SK-N-SH (cell line): ENCODE measurements around the gene KCNE1. TPM values are rescaled to one million over a fixed set of nuclear protein-coding genes. Genes with fewer than 3 reads are reported as not detected.

Experiments
- CTCF ChIA-PET: fragments of 300-600, 350-600 bp; formaldehyde crosslinking; extraction: SDS; loops from one replicate; lab custom pipeline; 2021; lab: Yijun Ruan, JAX
- POLR2A ChIA-PET: fragments of 350-600 bp; sonication (Branson Sonifier 250); formaldehyde crosslinking; extraction: SDS; loops from one replicate; lab custom pipeline; 2020; ENCODE audit warnings: antibody characterized with exemption, inconsistent platforms; lab: Yijun Ruan, JAX
- DNase-seq: peaks from one replicate; pipeline ENCODE4 v3.0.0; 2012
- H2AFZ ChIP-seq: fragments of 200-600 bp; sonication (generic); 2 replicates; pipeline ENCODE4 v1.8.1; 2016; ENCODE audit warnings: antibody characterized with exemption, mild to moderate bottlenecking, low read depth
- H3F3A ChIP-seq: fragments of 200-600 bp; sonication (generic); replicated peaks from 2 replicates; pipeline ENCODE3; 2016; ENCODE audit warnings: antibody characterized with exemption, mild to moderate bottlenecking; ENCODE audit not compliant: insufficient read depth
- H3K27ac ChIP-seq, 2 experiments: fragments of 200-500 bp in 1 of 2; fragments of 200-600 bp in 1 of 2; sonication (Bioruptor generic) in 1 of 2; sonication (generic), shearing (Covaris generic) in 1 of 2; 2 replicates each; pipeline versions ENCODE4 v1.5.1 to v1.6.1; 2014 to 2016; ENCODE audit warnings: low read depth in 2 of 2, inconsistent platforms in 1 of 2, low read length in 1 of 2, mild to moderate bottlenecking in 1 of 2, mixed read lengths in 1 of 2
- H3K27me3 ChIP-seq: fragments of 200-600 bp; sonication (generic), shearing (Covaris generic); 2 replicates; pipeline ENCODE4 v1.6.1; 2016; ENCODE audit warnings: mixed run types; ENCODE audit not compliant: insufficient read depth
- H3K36me3 ChIP-seq, 2 experiments: fragments of 200-500 bp in 1 of 2; fragments of 200-600 bp in 1 of 2; sonication (Bioruptor generic) in 1 of 2; sonication (generic) in 1 of 2; replicated peaks in 1 of 2; 2 replicates each; pipeline versions ENCODE3 to v1.5.1; 2014 to 2016; ENCODE audit warnings: low read length in 1 of 2, mild to moderate bottlenecking in 1 of 2; ENCODE audit not compliant: insufficient read depth in 2 of 2, control insufficient read depth in 1 of 2
- H3K4me1 ChIP-seq, 2 experiments: fragments of 200-500 bp in 1 of 2; fragments of 200-600 bp in 1 of 2; sonication (Bioruptor generic) in 1 of 2; sonication (generic), shearing (Covaris generic) in 1 of 2; 2 replicates each; pipeline versions ENCODE4 v1.5.1 to v1.6.1; 2014 to 2016; ENCODE audit warnings: low read depth in 1 of 2, low read length in 1 of 2, mixed run types in 1 of 2; ENCODE audit not compliant: insufficient read depth in 2 of 2, control insufficient read depth in 1 of 2
- H3K4me2 ChIP-seq: fragments of 200-600 bp; sonication (generic), shearing (Covaris generic); 2 replicates; pipeline ENCODE4 v1.6.1; 2017; ENCODE audit warnings: mixed run types
- H3K4me3 ChIP-seq, 2 experiments: fragments of 200-500 bp in 1 of 2; fragments of 200-600 bp in 1 of 2; sonication (Bioruptor generic) in 1 of 2; sonication (generic), shearing (Covaris generic) in 1 of 2; 2 replicates each; pipeline versions ENCODE4 v1.5.1 to v1.8.1; 2014 to 2016; ENCODE audit warnings: low read depth in 2 of 2, inconsistent platforms in 1 of 2, low read length in 1 of 2, mild to moderate bottlenecking in 1 of 2, mixed read lengths in 1 of 2, moderate library complexity in 1 of 2
- H3K79me2 ChIP-seq: fragments of 200-600 bp; sonication (generic); 2 replicates; pipeline ENCODE4 v1.8.1; 2017; ENCODE audit warnings: mild to moderate bottlenecking; ENCODE audit not compliant: insufficient read depth
- H3K9ac ChIP-seq: fragments of 200-600 bp; sonication (generic); 2 replicates; pipeline ENCODE4 v1.6.1; 2017; ENCODE audit warnings: mixed run types
- H3K9me2 ChIP-seq: fragments of 200-600 bp; sonication (generic); 2 replicates; pipeline ENCODE4 v1.6.1; 2017; ENCODE audit warnings: mixed run types
- H3K9me3 ChIP-seq: fragments of 200-600 bp; sonication (generic); 2 replicates; pipeline ENCODE4 v1.6.1; 2017; ENCODE audit warnings: mixed run types, mild to moderate bottlenecking, moderate library complexity
- H4K20me1 ChIP-seq: fragments of 200-600 bp; sonication (generic); 2 replicates; pipeline ENCODE4 v1.6.1; 2017; ENCODE audit warnings: mild to moderate bottlenecking, mixed run types; ENCODE audit not compliant: insufficient read depth
- CHD2 ChIP-seq: fragments of 150-350 bp; IDR thresholded peaks from 2 replicates; pipeline ENCODE4 v1.6.1; 2018; ENCODE audit warnings: low read length; ENCODE audit not compliant: partially characterized antibody
- FOSL2 ChIP-seq: IDR thresholded peaks from 2 replicates; pipeline ENCODE4 v1.4.0; 2012; ENCODE audit warnings: low read depth, mild to moderate bottlenecking, moderate library complexity, borderline replicate concordance
- FOXJ3 ChIP-seq: sonication (generic); formaldehyde crosslinking; IDR thresholded peaks from 2 replicates; pipeline ENCODE4 v1.5.1; 2020; ENCODE audit warnings: mild to moderate bottlenecking, missing genetic modification reagents
- FOXM1 ChIP-seq: IDR thresholded peaks from 2 replicates; pipeline ENCODE4 v1.4.0; 2012; ENCODE audit warnings: low read depth, mild to moderate bottlenecking
- MEF2A ChIP-seq: IDR thresholded peaks from 2 replicates; pipeline ENCODE4 v1.4.0; 2012; ENCODE audit warnings: low read depth, borderline replicate concordance
- MXI1 ChIP-seq: IDR thresholded peaks from 2 replicates; pipeline ENCODE4 v1.6.1; 2012; ENCODE audit warnings: mild to moderate bottlenecking, low read depth, low read length, improper control_type of control experiment
- NRF1 ChIP-seq: IDR thresholded peaks from 2 replicates; pipeline ENCODE4 v1.6.1; 2012; ENCODE audit warnings: low read depth, mild to moderate bottlenecking, low read length
- POLR2AphosphoS5 ChIP-seq: IDR thresholded peaks from 2 replicates; pipeline ENCODE4 v1.6.1; 2012; ENCODE audit warnings: low read depth, low read length
- RAD21 ChIP-seq: IDR thresholded peaks from 2 replicates; pipeline ENCODE4 v1.6.1; 2012; ENCODE audit warnings: mild to moderate bottlenecking, low read length
- RCOR1 ChIP-seq: fragments of 150-350 bp; IDR thresholded peaks from 2 replicates; pipeline ENCODE4 v1.6.1; 2017; ENCODE audit warnings: antibody characterized with exemption, low read length
- RFX5 ChIP-seq: IDR thresholded peaks from 2 replicates; pipeline ENCODE4 v1.6.1; 2012; ENCODE audit warnings: mild to moderate bottlenecking, improper control_type of control experiment, low read length
- RXRA ChIP-seq: IDR thresholded peaks from 2 replicates; pipeline ENCODE4 v1.4.0; 2012; ENCODE audit warnings: low read depth, mild to moderate bottlenecking, borderline replicate concordance
- SIN3A ChIP-seq: IDR thresholded peaks from 2 replicates; pipeline ENCODE4 v1.6.1; 2012; ENCODE audit warnings: low read depth, mild to moderate bottlenecking, low read length, moderate library complexity, borderline replicate concordance
- TAF1 ChIP-seq: IDR thresholded peaks from 2 replicates; pipeline ENCODE4 v1.6.1; 2012; ENCODE audit warnings: low read depth, mild to moderate bottlenecking, low read length, moderate library complexity, borderline replicate concordance
- TCF12 ChIP-seq: IDR thresholded peaks from 2 replicates; pipeline ENCODE4 v1.4.0; 2012
- TEAD4 ChIP-seq: IDR thresholded peaks from 2 replicates; pipeline ENCODE4 v1.4.0; 2012; ENCODE audit warnings: mild to moderate bottlenecking, borderline replicate concordance; ENCODE audit not compliant: insufficient read depth
- YY1 ChIP-seq: IDR thresholded peaks from 2 replicates; pipeline ENCODE4 v1.4.0; 2012; ENCODE audit warnings: low read depth, mild to moderate bottlenecking
- WGBS: methylation state at CpG from one replicate; pipeline ENCODE4 v1.1.6; 2017; ENCODE audit warnings: low lambda C conversion rate; 5-methylcytosine and 5-hydroxymethylcytosine counted together
- polyA plus RNA-seq, 3 experiments: library from polyadenylated mRNA; depleted of rRNA; stranded (reverse); fragments of >200 nt; gene quantifications; 2 replicates each; pipeline ENCODE4 v1.2.3, GENCODE V29; 2012
- TF ChIP-seq, protein P1 (sequence below): IDR thresholded peaks from 2 replicates; pipeline ENCODE4 v1.4.0; 2012; ENCODE audit warnings: low read depth, borderline replicate concordance
- TF ChIP-seq, protein P2 (sequence below): IDR thresholded peaks from 2 replicates; pipeline ENCODE4; 2012
- TF ChIP-seq, protein P3 (sequence below): fragments of 150-350 bp; IDR thresholded peaks from 2 replicates; pipeline ENCODE4 v1.6.1; 2016; ENCODE audit warnings: mild to moderate bottlenecking, low read depth, low read length
- TF ChIP-seq, protein P4 (sequence below): IDR thresholded peaks from 2 replicates; pipeline ENCODE4 v1.4.0; 2012; ENCODE audit warnings: low read depth

Gene KCNE1
- polyA plus RNA-seq, 1 of the 3 experiments (the other 2 are of a cell fraction), result 0.16 TPM

DNA sequence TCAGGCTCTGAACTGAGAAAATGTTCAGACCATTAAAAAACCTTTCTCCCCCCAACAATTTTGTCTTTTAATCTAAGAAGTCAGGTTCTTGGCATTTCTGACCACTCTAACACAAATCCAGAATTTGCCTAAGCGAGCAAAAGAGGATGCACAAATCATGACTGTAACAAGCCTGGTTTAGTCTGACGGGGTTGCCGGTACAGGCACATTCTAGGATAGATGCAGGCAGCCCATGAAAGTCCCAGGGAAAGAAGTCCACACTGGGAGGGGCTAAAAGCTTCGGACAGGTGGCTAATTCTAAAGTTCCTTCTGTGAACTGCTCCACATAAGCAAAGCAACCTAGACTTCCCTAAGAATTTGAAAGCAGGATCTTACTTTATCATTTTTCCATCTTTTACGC lies 48.0 kb upstream of the KCNE1 start (continued):
- no peak for TF ChIP-seq RFX5
- TF ChIP-seq, all 33 proteins: peak for 0

DNA sequence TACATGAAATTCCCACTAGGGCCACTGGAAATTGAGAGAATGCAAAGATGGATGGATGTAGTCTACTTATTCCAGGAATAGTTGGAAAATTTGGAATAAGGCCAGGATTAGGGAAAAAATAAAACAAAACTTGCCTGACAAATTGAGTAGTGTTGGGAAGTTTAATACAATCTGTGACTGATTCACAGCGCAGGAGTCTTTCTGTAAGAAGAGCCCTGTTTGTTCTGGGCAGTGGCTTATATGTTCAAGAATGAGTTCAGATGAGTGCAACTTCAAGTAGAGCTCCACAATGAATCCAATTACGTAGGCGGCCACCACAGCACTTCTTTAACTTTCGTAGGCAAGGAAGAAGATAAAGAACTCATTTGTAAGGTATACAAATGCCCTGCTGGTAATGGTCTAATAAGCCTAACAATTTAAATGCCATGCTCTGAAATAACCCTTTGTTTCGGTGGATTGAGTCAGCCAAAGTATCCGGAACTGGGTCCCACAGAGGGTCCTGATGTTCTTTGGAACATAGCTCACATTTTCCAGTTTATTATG lies 47.1 kb upstream of the KCNE1 start:
- Histone ChIP-seq H3K4me2 (no peak overlapping the region), H3F3A (peaks cover 8% of the 10 kb centered on the region), H2AFZ (no peak overlapping the region), H3K4me1 (peaks cover 0 to 2% of the 10 kb centered on the region in 2 experiments; a peak in 1 of 4 replicates), H3K4me3 (no peak overlapping the region), H3K27me3 (no peaks in the 10 kb centered on the region), H3K9ac (no peak overlapping the region), H3K27ac (no peak overlapping the region), H4K20me1 (no peaks in the 10 kb centered on the region), H3K36me3 (no peaks in the 10 kb centered on the region), H3K9me2 (no peaks in the 10 kb centered on the region), H3K79me2 (no peaks in the 10 kb centered on the region), H3K9me3 (no peaks in the 10 kb centered on the region)
- ChIA-PET POLR2A (no interaction called here), CTCF (no interaction called here)
- DNase-seq, result no peak
- WGBS, result 92% methylated on average over 6 of the region's 6 CpGs
- TF ChIP-seq RFX5, result no peak
- TF ChIP-seq CHD2, result no peak
- TF ChIP-seq, protein P1, sequence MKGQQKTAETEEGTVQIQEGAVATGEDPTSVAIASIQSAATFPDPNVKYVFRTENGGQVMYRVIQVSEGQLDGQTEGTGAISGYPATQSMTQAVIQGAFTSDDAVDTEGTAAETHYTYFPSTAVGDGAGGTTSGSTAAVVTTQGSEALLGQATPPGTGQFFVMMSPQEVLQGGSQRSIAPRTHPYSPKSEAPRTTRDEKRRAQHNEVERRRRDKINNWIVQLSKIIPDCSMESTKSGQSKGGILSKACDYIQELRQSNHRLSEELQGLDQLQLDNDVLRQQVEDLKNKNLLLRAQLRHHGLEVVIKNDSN, result no peak
- TF ChIP-seq YY1, result no peak
- no peak for TF ChIP-seq TCF12
- TF ChIP-seq RAD21, result no peak
- TF ChIP-seq, protein P2, sequence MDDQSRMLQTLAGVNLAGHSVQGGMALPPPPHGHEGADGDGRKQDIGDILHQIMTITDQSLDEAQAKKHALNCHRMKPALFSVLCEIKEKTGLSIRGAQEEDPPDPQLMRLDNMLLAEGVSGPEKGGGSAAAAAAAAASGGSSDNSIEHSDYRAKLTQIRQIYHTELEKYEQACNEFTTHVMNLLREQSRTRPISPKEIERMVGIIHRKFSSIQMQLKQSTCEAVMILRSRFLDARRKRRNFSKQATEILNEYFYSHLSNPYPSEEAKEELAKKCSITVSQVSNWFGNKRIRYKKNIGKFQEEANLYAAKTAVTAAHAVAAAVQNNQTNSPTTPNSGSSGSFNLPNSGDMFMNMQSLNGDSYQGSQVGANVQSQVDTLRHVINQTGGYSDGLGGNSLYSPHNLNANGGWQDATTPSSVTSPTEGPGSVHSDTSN, result no peak
- no peak for TF ChIP-seq FOXJ3 (CRISPR knock-in tag)

DNA sequence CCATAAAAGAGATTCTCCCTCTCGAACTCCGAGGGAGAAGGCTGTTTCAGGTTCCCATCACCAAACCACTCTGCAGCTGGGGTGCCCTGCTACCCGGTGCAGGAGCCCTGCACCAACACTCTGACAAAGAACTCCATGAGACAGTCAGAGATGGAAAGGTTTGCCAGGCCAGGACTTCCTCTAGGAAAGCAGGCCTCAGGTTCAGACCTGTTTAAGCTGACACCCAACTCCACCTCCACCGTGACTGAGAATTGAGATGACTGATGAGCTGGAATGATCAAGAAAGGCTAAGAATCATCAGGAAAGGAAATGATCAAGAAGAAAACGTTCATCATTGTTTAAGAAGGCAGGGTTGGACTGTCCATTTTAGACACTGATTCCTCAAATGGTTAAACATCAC lies 46.2 kb upstream of the KCNE1 start:
- 79% methylated on average over 5 of the region's 5 CpGs for WGBS
- no peak overlapping the region for H3K27ac ChIP-seq
- no peak overlapping the region for H2AFZ ChIP-seq
- H4K20me1 ChIP-seq, result no peaks in the 10 kb centered on the region
- peaks cover 0 to 9% of the 10 kb centered on the region in 2 experiments; a peak in 1 of 4 replicates for H3K4me1 ChIP-seq
- POLR2A ChIA-PET, result no interaction called here
- TF ChIP-seq MEF2A (no peak), RXRA (no peak), RCOR1 (no peak), NRF1 (no peak), FOXM1 (no peak), SIN3A (no peak), FOSL2 (no peak), TEAD4 (no peak), POLR2AphosphoS5 (no peak), MXI1 (no peak), TAF1 (no peak)
- TF ChIP-seq, protein P2, result no peak
- TF ChIP-seq, protein P3, sequence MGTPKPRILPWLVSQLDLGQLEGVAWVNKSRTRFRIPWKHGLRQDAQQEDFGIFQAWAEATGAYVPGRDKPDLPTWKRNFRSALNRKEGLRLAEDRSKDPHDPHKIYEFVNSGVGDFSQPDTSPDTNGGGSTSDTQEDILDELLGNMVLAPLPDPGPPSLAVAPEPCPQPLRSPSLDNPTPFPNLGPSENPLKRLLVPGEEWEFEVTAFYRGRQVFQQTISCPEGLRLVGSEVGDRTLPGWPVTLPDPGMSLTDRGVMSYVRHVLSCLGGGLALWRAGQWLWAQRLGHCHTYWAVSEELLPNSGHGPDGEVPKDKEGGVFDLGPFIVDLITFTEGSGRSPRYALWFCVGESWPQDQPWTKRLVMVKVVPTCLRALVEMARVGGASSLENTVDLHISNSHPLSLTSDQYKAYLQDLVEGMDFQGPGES, result no peak
- TF ChIP-seq, protein P4, sequence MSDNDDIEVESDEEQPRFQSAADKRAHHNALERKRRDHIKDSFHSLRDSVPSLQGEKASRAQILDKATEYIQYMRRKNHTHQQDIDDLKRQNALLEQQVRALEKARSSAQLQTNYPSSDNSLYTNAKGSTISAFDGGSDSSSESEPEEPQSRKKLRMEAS, result no peak
- TF ChIP-seq, all 33 proteins: peak for 0
- H3K9me2 ChIP-seq, result no peaks in the 10 kb centered on the region
- peaks cover 17% of the 10 kb centered on the region for H3F3A ChIP-seq
- H3K79me2 ChIP-seq, result no peaks in the 10 kb centered on the region
- H3K4me3 ChIP-seq, result no peak overlapping the region
- no peaks in the 10 kb centered on the region for H3K36me3 ChIP-seq
- H3K9me3 ChIP-seq, result no peaks in the 10 kb centered on the region
- no peaks in the 10 kb centered on the region for H3K27me3 ChIP-seq
- CTCF ChIA-PET, result interaction anchor here (0.8 kb wide), 1 partner anchor 45 kb away, joined by 4 read pairs; no protein-coding TSS in a partner anchor
- H3K4me2 ChIP-seq, result no peak overlapping the region
- no peak overlapping the region for H3K9ac ChIP-seq
- no peak for DNase-seq
